GM20000 (cell line): ENCODE data around the gene TMEM161A.

Experiments
- DNase-seq: peaks from one replicate; pipeline ENCODE4 v3.0.0; 2012; ENCODE audit warnings: low spot score
- TF ChIP-seq, protein P1 (sequence below): IDR thresholded peaks from 2 replicates; pipeline ENCODE4 v1.5.1; 2012; ENCODE audit warnings: mild to moderate bottlenecking, control low read depth; ENCODE audit errors: extremely low read depth, missing control alignments

The TMEM161A gene

DNA sequence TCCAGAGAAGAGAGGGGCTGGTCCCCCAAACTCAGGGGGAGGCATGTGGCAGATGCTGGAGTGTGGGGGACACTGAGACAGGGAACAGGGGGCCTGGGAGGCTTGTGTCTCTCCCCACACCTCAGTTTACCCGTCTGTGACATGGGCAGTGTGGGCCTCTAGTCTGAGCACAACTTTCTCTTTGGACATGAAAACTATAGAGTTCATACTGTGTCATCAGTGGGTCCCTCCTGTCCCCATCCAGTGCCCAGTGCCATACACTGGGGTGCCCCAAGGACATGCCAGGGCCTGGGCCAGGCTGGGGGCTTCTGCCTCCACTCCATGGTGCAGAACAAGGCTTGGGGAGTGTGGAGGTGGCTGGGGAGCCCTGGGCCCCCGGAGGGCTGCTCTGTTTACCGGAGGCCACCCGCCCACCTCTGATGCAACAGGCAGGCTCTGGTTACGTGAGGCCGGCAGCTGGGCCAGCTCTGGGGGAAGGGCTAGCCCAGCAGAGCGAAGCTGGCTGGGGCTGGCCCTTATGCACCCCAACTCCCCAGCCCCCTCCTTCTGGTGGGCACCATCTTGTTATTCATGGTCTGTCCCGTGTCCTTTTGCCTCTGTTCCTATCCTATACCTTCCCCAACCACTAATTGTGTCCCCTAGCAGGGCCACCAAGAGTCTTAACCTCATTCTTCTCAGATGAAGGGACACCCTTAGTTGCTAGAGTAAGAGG lies 33.7 kb upstream of the TMEM161A start:
- TF ChIP-seq, protein P1, sequence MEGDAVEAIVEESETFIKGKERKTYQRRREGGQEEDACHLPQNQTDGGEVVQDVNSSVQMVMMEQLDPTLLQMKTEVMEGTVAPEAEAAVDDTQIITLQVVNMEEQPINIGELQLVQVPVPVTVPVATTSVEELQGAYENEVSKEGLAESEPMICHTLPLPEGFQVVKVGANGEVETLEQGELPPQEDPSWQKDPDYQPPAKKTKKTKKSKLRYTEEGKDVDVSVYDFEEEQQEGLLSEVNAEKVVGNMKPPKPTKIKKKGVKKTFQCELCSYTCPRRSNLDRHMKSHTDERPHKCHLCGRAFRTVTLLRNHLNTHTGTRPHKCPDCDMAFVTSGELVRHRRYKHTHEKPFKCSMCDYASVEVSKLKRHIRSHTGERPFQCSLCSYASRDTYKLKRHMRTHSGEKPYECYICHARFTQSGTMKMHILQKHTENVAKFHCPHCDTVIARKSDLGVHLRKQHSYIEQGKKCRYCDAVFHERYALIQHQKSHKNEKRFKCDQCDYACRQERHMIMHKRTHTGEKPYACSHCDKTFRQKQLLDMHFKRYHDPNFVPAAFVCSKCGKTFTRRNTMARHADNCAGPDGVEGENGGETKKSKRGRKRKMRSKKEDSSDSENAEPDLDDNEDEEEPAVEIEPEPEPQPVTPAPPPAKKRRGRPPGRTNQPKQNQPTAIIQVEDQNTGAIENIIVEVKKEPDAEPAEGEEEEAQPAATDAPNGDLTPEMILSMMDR: no peak
- DNase-seq: peak; percentile 68

DNA sequence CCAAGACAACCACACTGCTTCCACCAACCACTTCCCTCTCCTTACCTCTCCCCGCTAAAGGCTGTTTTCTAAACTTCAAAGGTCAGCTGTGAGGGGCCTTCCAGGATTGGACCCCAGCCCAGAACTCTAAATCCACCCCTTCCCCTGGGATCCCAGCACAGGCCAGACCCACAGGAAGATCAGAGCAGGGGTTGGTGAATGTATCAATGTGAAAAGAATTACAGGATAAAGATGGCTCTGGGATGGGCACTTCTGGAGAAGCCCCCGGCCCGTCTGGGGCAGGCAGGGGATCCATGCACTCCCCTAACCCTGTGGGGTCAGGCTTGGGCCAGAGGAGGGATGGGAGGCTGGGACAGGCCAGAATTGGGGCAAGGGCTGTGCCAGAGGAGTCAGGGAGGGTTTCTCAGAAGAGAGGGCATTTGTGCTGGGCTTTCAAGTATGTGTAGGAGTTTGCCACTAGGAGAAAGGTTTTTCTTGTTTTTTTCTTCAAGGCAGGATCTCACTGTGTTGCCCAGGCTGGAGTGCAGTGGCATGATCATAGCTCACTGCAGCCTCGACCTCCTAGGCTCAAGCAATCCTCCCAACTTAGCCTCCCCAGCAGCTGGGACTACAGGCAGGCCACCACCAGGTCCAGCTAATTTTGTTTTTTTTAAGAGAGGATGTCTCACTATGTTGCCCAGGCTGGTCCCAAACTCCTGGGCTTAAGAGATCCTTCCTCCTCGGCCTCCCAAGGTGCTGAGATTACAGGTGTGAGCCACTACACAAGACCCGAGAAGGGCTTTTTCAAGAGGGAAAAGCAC lies 32.8 kb upstream of the TMEM161A start:
- DNase-seq: no peak
- TF ChIP-seq, protein P1: no peak

DNA sequence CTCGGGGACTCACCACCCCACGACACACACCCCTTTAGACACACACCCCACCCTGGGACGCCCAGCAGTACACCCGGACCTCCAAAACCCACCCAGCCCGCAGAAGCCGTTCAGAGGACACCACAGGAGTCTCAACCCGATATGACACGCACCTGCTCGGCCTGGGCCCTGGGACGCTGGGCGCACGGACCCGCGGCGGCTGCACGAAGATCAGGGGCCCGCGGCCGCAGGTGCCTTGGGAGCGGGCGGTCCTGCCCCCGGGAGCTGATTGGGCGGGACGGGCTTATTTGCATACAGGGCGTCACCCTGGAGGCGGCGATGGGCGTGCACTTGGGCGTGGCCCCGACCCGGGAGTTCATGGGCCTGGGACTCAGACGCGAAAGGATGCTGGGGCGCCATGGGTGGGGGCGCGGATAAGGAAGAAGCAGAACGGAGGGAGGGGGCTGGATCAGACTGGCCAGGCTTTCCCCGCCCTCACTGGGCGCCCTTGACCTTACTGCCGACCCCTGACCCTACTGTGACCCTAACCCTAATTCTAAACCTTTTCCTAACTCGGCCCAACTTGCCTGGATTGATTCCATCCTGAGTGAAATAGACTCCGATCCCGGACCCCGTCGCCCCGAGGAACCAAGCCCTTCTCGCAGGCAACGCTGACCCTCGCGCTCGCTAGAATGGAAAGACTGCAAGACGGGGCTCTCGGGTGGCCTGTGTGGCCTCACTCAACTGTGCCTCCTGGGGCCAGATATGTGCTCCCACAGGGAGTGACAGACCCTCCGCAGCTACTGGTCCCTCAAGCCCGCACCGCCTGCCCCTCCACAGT lies 32.0 kb upstream of the TMEM161A start, which contains the start of gene MEF2B:
Gene MEF2B (minus strand): TSS at position 211 of the 820 bp plus-strand sequence. CDS start 19,528 bp downstream, outside the sequence.
- TF ChIP-seq, protein P1: no peak
- peak; percentile 95 for DNase-seq

DNA sequence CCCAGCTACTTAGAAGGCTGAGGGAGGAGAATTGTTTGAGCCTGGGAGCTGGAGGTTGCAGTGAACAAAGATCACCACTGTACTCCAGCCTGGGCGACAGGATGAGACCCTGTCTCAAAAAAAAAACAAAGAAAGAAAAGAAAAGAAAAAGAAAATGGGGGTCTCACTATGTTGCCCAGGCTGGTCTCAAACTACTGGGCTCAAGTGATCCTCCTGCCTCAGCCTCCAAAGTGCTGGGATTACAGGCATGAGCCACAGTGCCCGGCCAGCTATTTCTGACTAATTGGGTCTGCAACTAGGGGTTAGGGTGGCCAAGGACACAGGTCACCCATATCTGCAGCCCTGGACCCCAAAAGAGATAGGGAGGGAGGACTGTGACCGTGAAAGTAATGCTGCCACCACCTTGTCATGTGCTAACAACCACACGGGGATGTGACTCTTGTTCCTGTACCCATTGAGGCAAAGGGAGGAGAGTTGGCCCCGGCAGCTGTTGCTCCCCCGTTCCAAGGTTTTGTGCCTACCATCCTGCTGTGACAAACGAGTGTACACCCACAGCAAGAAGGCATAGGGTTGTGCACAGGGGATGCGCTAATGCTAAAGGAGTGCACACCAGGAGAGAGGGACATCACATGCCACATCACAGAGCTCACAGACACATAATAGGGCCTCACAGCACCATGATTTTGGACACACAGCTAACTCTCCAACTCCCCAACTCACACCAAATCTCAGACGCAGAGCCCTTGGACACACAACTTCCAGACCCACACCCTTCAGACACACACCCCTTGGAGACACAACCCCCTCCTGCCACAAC lies 31.2 kb upstream of the TMEM161A start:
- DNase-seq: no peak
- TF ChIP-seq, protein P1: no peak

DNA sequence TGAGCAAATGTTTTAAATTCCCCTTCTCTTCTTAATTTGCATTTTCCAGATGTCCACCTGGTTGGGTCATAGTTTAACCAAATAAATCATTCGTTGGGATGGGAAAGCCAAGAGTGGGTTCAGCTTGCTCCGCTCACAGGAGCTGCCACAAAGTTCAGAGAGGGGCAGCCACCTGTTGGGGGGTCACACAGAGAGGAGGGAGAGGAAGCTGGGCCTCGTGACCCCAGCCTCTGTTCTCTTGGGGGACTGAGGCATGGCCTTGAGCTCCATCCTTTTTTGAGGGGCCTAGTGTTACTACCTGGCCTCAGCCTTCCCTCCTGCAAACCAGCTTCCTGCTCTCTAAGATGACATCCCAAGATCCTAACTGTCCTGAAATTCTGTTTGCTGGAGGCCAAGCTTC lies 29.3 kb upstream of the TMEM161A start:
- TF ChIP-seq, protein P1: no peak
- no peak for DNase-seq

DNA sequence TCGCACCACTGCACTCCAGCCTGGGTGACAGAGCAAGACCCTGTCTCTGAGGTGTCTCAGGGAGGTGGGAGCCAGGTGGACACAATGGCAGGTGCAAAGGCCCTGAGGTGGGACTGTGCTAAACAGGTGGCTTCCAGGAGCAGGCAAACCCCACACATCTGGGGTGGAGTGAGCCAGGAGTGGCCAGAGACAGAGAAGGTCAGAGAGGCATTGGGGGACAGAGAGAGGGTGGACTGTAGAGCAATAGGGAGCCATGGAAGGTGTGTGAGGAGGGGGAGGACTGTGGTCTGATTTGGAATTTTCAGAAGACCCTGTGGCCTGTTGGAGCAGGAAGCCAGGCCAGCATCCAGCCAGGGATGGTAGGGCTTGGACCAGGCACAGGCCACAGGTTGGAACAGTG lies 27.1 kb upstream of the TMEM161A start:
- no peak for DNase-seq
- TF ChIP-seq, protein P1: no peak
